NCI-H2227 treated with DMSO at 0.1 percent for 48 hours (cell line): ENCODE measurements around the gene SYCP3.
"Not testable (repeated sequence)": the region's sequence is repeated elsewhere in the genome, so short reads cannot be mapped to it uniquely, and the experiment has no call there.

Source experiments
- DNase-seq: peaks from one replicate; lab custom pipeline; 2025; lab: John Stamatoyannopoulos, UW

Gene SYCP3

GRCh38 chr12:101759396-101760047, 20.3 kb upstream of the SYCP3 start:
- no peak for DNase-seq

GRCh38 chr12:101750152-101750551, 10.9 kb upstream of the SYCP3 start:
- no peak for DNase-seq

- DNase-seq, result no peak
These were observed 10.4 kb upstream of the SYCP3 start for GRCh38 chr12:101749657-101750056.

- DNase-seq, result no peak
These were observed 9.6 kb upstream of the SYCP3 start for GRCh38 chr12:101748907-101749306.

GRCh38 chr12:101747697-101748096, 8.4 kb upstream of the SYCP3 start:
- DNase-seq, result no peak

- no peak for DNase-seq
These were observed 7.4 kb upstream of the SYCP3 start for GRCh38 chr12:101746661-101747060.

GRCh38 chr12:101746196-101746595, 6.9 kb upstream of the SYCP3 start:
- DNase-seq, result no peak

GRCh38 chr12:101745481-101745880, 6.2 kb upstream of the SYCP3 start:
- no peak for DNase-seq

GRCh38 chr12:101743724-101744472, 4.6 kb upstream of the SYCP3 start:
- DNase-seq, result no peak

GRCh38 chr12:101743242-101743641, 4.0 kb upstream of the SYCP3 start:
- DNase-seq, result no peak

GRCh38 chr12:101740980-101741379, 1.7 kb upstream of the SYCP3 start:
- DNase-seq, result no peak

- no peak for DNase-seq
These were observed 1.3 kb upstream of the SYCP3 start for GRCh38 chr12:101740566-101740965.

GRCh38 chr12:101737476-101737875, 1.8 kb downstream of the SYCP3 start:
- DNase-seq, result no peak

- not testable (repeated sequence) for DNase-seq
These were observed 4.8 kb downstream of the SYCP3 start for GRCh38 chr12:101734482-101734881.

GRCh38 chr12:101733166-101733565, 6.1 kb downstream of the SYCP3 start:
- DNase-seq, result no peak

GRCh38 chr12:101732318-101732717, 6.9 kb downstream of the SYCP3 start:
- DNase-seq, result no peak

GRCh38 chr12:101729842-101730241, 9.4 kb downstream of the SYCP3 start:
- DNase-seq, result no peak

- no peak for DNase-seq
These were observed 12.2 kb downstream of the SYCP3 start for GRCh38 chr12:101727098-101727497.

GRCh38 chr12:101722392-101722791, 16.9 kb downstream of the SYCP3 start:
- DNase-seq, result no peak

GRCh38 chr12:101720118-101720517, 19.1 kb downstream of the SYCP3 start:
- no peak for DNase-seq

- DNase-seq, result no peak
These were observed 19.7 kb downstream of the SYCP3 start for GRCh38 chr12:101719566-101719965.

- no peak for DNase-seq
These were observed 24.3 kb downstream of the SYCP3 start for GRCh38 chr12:101714877-101715444.

- DNase-seq, result no peak
These were observed 25.3 kb downstream of the SYCP3 start for GRCh38 chr12:101713930-101714329.
